Measurements from ENCODE around the gene SF3B1. TPM values are rescaled to one million over a fixed set of nuclear protein-coding genes. Genes with fewer than 3 reads are reported as not detected.
A peak's percentile ranks its signal among the peaks of the same experiment; 100 is the strongest.
"Not testable (repeated sequence)": the region's sequence is repeated elsewhere in the genome, so short reads cannot be mapped to it uniquely, and the experiment has no call there.

Gene SF3B1
- total RNA-seq, 2 donors from 2014 or later: 259 to 506 TPM

- ATAC-seq (ENCODE audit: insufficient number of reproducible peaks, low FRiP score, low read depth) (no peak), DNase-seq (ENCODE audit: low spot score) (no peak)
- Histone ChIP-seq H3K4me1 (ENCODE audit: control insufficient read depth in 1 of 2, low read depth in 2 of 2) (peaks cover 46 to 51% of the 10 kb centered on the region in 2 donors), H3K27me3 (replicated peaks; ENCODE audit: insufficient read depth) (no peaks in the 10 kb centered on the region), H3K4me3 (peak overlapping the region; percentile 90), H3K36me3 (no peaks in the 10 kb centered on the region), H3K9me3 (no peaks in the 10 kb centered on the region), H3K27ac (peak overlapping the region; percentile 98 to 99)
- TF ChIP-seq, protein P1, sequence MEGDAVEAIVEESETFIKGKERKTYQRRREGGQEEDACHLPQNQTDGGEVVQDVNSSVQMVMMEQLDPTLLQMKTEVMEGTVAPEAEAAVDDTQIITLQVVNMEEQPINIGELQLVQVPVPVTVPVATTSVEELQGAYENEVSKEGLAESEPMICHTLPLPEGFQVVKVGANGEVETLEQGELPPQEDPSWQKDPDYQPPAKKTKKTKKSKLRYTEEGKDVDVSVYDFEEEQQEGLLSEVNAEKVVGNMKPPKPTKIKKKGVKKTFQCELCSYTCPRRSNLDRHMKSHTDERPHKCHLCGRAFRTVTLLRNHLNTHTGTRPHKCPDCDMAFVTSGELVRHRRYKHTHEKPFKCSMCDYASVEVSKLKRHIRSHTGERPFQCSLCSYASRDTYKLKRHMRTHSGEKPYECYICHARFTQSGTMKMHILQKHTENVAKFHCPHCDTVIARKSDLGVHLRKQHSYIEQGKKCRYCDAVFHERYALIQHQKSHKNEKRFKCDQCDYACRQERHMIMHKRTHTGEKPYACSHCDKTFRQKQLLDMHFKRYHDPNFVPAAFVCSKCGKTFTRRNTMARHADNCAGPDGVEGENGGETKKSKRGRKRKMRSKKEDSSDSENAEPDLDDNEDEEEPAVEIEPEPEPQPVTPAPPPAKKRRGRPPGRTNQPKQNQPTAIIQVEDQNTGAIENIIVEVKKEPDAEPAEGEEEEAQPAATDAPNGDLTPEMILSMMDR (IDR thresholded peaks at IDR 0.05): no peak
Measured at GRCh38 chr2:197433780-197434438, 919 bp downstream of the SF3B1 start.

- Histone ChIP-seq H3K4me3 (peak overlapping the region; percentile 90), H3K4me1 (ENCODE audit: control insufficient read depth in 1 of 2, low read depth in 2 of 2) (peaks cover 59 to 63% of the 10 kb centered on the region in 2 donors)
- H3K36me3 ChIP-seq; H3K27ac ChIP-seq; ATAC-seq (ENCODE audit: insufficient number of reproducible peaks, low FRiP score, low read depth); H3K9me3 ChIP-seq; H3K27me3 ChIP-seq (replicated peaks; ENCODE audit: insufficient read depth); DNase-seq (ENCODE audit: low spot score): not testable (repeated sequence)
Measured at GRCh38 chr2:197432527-197432926, 2.3 kb downstream of the SF3B1 start.

DNA sequence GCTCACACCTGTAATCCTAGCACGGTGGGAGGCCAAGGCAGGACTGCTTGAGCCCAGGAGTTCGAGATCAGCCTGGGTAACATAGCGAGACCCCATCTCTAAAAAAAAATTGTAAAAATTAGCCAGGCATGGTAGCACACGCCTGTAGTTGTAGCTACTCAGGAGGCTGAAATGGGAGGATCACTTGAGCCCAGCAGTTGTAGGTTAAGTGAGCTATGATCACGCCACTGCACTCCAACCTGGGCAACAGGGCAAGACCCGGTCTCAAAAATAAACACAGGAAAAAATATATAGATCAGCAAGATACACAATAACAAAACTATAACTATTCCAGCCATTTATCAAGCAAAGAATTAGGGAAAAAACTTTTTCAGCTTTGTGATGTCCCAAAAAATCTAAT, 3.0 kb downstream of the SF3B1 start:
- Histone ChIP-seq H3K36me3 (no peaks in the 10 kb centered on the region), H3K27me3 (replicated peaks; ENCODE audit: insufficient read depth) (no peaks in the 10 kb centered on the region), H3K9me3 (no peaks in the 10 kb centered on the region), H3K27ac (no peak overlapping the region), H3K4me3 (peak overlapping the region; percentile 90), H3K4me1 (ENCODE audit: control insufficient read depth in 1 of 2, low read depth in 2 of 2) (peaks cover 66 to 69% of the 10 kb centered on the region in 2 donors)
- DNase-seq (ENCODE audit: low spot score) (no peak), ATAC-seq (ENCODE audit: insufficient number of reproducible peaks, low FRiP score, low read depth) (no peak)
- TF ChIP-seq, protein P1 (IDR thresholded peaks at IDR 0.05): no peak

DNA sequence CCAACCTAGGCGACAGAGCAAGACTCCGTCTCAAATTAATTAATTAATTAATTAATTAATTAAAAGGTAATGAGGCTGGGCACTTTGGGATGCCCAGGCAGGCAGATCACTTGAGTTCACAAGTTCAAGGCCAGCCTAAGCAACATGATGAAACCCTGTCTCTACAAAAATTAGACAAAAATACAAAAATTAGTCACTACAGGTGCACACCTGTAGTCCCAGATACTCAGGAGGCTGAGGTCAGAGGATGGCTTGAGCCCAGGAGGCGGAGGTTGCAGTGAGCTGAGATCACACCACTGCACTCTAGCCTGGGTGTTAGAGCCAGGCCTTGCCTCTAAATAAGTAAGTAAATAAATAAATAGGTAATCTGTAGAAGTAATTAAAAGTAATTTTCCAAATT, 6.8 kb downstream of the SF3B1 start:
- no peak for ATAC-seq (ENCODE audit: insufficient number of reproducible peaks, low FRiP score, low read depth)

DNA sequence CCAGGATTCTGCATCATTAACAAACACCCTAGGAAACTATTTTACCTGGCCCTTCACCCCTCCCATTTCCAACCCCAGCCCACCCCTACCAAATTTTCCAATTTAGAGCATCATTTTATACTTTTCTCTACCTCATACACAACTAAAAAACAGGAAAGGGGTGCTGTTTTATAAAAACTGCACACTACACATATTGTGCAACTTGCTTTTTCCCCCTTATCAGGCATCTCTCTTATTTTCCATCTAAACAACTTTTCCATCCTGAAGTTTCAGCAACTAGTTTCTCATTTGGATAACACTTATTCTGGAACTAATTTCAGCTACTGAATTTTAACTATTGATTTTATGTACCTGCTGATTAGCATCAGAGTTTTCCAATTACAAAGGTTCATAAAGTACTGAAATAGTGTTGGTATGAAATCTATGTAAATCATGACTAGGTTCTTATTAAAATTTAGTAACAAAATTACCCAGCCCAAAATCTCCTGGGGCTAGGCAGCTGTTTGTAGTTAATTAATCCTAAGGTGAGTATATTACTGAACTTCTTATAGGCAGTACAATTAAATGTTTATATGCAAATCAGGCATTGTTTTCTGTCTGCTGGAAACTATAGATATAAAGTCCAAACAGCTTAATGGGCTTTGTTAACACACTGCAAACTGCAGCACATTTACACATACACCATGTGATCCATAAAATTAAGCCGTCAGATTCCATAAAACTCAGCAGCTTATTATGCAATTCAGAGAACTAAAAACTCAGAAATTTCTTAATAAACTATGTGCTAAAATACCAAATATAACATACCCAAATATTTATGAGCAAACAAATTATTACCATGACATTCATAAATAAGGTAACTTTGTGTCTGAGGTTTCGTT, 7.9 kb downstream of the SF3B1 start:
- DNase-seq (ENCODE audit: low spot score) (no peak), ATAC-seq (ENCODE audit: insufficient number of reproducible peaks, low FRiP score, low read depth) (no peak)
- peaks cover 67 to 81% of the 10 kb centered on the region in 2 donors for H3K4me1 ChIP-seq (ENCODE audit: control insufficient read depth in 1 of 2, low read depth in 2 of 2)
- H3K4me3 ChIP-seq: no peak overlapping the region
- TF ChIP-seq, protein P1 (IDR thresholded peaks at IDR 0.05): no peak
- H3K27me3 ChIP-seq (replicated peaks; ENCODE audit: insufficient read depth): no peaks in the 10 kb centered on the region
- no peak overlapping the region for H3K27ac ChIP-seq
- no peaks in the 10 kb centered on the region for H3K9me3 ChIP-seq
- no peaks in the 10 kb centered on the region for H3K36me3 ChIP-seq

More for the DNA sequence above, 6.8 kb downstream of the SF3B1 start:
- Histone ChIP-seq H3K36me3 (no peaks in the 10 kb centered on the region), H3K9me3 (no peaks in the 10 kb centered on the region), H3K4me1 (ENCODE audit: control insufficient read depth in 1 of 2, low read depth in 2 of 2) (peaks cover 78 to 91% of the 10 kb centered on the region in 2 donors), H3K27ac (peak overlapping the region in 1 of 2 donors; percentile 6), H3K27me3 (replicated peaks; ENCODE audit: insufficient read depth) (no peaks in the 10 kb centered on the region), H3K4me3 (no peak overlapping the region)
- no peak for DNase-seq (ENCODE audit: low spot score)
- TF ChIP-seq, protein P1 (IDR thresholded peaks at IDR 0.05): no peak

Measured in thoracic aorta (tissue), 2 donors.